HK-2 (cell line): Measurements from ENCODE around the gene COL1A2.

Experiments used
- DNase-seq: peaks from one replicate; pipeline ENCODE4 v3.0.0-alpha.2; 2018; ENCODE audit not compliant: unreplicated experiment

The COL1A2 gene

GRCh38 chr7:94384315-94384714, 10.4 kb upstream of the COL1A2 start:
- no peak for DNase-seq

GRCh38 chr7:94386416-94386815, 8.3 kb upstream of the COL1A2 start:
- no peak for DNase-seq

GRCh38 chr7:94388540-94388939, 6.2 kb upstream of the COL1A2 start:
- DNase-seq: no peak

- DNase-seq: no peak
Observed at GRCh38 chr7:94389381-94389780, 5.3 kb upstream of the COL1A2 start.

- DNase-seq: no peak
Observed at GRCh38 chr7:94391726-94392392, 2.8 kb upstream of the COL1A2 start.

GRCh38 chr7:94392393-94392786, 2.3 kb upstream of the COL1A2 start:
- no peak for DNase-seq

GRCh38 chr7:94393246-94394108, 1.2 kb upstream of the COL1A2 start:
- DNase-seq: no peak

- no peak for DNase-seq
Observed at GRCh38 chr7:94394109-94394436, 622 bp upstream of the COL1A2 start.

GRCh38 chr7:94395141-94396036, 694 bp downstream of the COL1A2 start:
- peak; percentile 40 for DNase-seq

- no peak for DNase-seq
Observed at GRCh38 chr7:94396037-94396431, 1.3 kb downstream of the COL1A2 start.

GRCh38 chr7:94396596-94396995, 1.9 kb downstream of the COL1A2 start:
- DNase-seq: no peak

- DNase-seq: no peak
Observed at GRCh38 chr7:94397722-94398121, 3.0 kb downstream of the COL1A2 start.

- DNase-seq: no peak
Observed at GRCh38 chr7:94398841-94399240, 4.1 kb downstream of the COL1A2 start.

GRCh38 chr7:94400022-94400421, 5.3 kb downstream of the COL1A2 start:
- DNase-seq: no peak

- no peak for DNase-seq
Observed at GRCh38 chr7:94400643-94401427, 6.1 kb downstream of the COL1A2 start.

GRCh38 chr7:94401428-94401814, 6.7 kb downstream of the COL1A2 start:
- DNase-seq: no peak

GRCh38 chr7:94403546-94403945, 8.9 kb downstream of the COL1A2 start:
- DNase-seq: no peak

GRCh38 chr7:94405506-94405905, 10.8 kb downstream of the COL1A2 start:
- DNase-seq: no peak

GRCh38 chr7:94406696-94407095, 12.0 kb downstream of the COL1A2 start:
- no peak for DNase-seq

- no peak for DNase-seq
Observed at GRCh38 chr7:94409200-94409948, 14.7 kb downstream of the COL1A2 start.
